Astrocyte (in vitro differentiated cells and primary cell): Measurements from ENCODE around the gene MAPKAP1.

Experiments
- CTCF ChIP-seq: IDR thresholded peaks from 2 replicates; pipeline ENCODE4 v1.5.1; 2011; ENCODE audit warnings: low read depth, mild to moderate bottlenecking, inconsistent platforms, low read length, moderate library complexity; ENCODE audit not compliant: insufficient read depth
- EZH2 ChIP-seq: IDR thresholded peaks from 2 replicates; pipeline ENCODE4 v1.6.1; 2012; ENCODE audit warnings: mild to moderate bottlenecking, low read length, inconsistent platforms; ENCODE audit not compliant: insufficient read depth

- no peak for TF ChIP-seq CTCF
- no peak for TF ChIP-seq EZH2
These were observed 221.4 kb downstream of the MAPKAP1 start for GRCh38 chr9:125485471-125486151.
